GM18519 (cell line): Measurements from ENCODE around the gene PIEZO1.

ENCODE experiments used
- ATAC-seq: cut with Tn5 transposase; IDR thresholded peaks from one replicate; pipeline ENCODE4 v1.9.1; 2021; ENCODE audit warnings: mild to moderate bottlenecking, moderate library complexity; ENCODE audit not compliant: unreplicated experiment, low FRiP score

The PIEZO1 gene

GRCh38 chr16:88770461-88771293 is 14.3 kb downstream of the PIEZO1 start:
- ATAC-seq = no peak

GRCh38 chr16:88769617-88770460 is 15.2 kb downstream of the PIEZO1 start:
- no peak for ATAC-seq

GRCh38 chr16:88768071-88768783 is 16.8 kb downstream of the PIEZO1 start:
- no peak for ATAC-seq

GRCh38 chr16:88767546-88768070 is 17.4 kb downstream of the PIEZO1 start:
- ATAC-seq = no peak

GRCh38 chr16:88766975-88767374 is 18.0 kb downstream of the PIEZO1 start:
- ATAC-seq = no peak

GRCh38 chr16:88764913-88765349 is 20.1 kb downstream of the PIEZO1 start:
- no peak for ATAC-seq

- no peak for ATAC-seq
Measured at GRCh38 chr16:88764080-88764479, 20.9 kb downstream of the PIEZO1 start.

GRCh38 chr16:88763502-88764053 is 21.4 kb downstream of the PIEZO1 start:
- no peak for ATAC-seq

- ATAC-seq = no peak
Measured at GRCh38 chr16:88762941-88763340, 22.1 kb downstream of the PIEZO1 start.

GRCh38 chr16:88762258-88762870 is 22.7 kb downstream of the PIEZO1 start:
- no peak for ATAC-seq

GRCh38 chr16:88761830-88762229 is 23.2 kb downstream of the PIEZO1 start:
- ATAC-seq = no peak

- no peak for ATAC-seq
Measured at GRCh38 chr16:88761143-88761534, 23.9 kb downstream of the PIEZO1 start.

GRCh38 chr16:88760424-88761142 is 24.4 kb downstream of the PIEZO1 start:
- no peak for ATAC-seq

- ATAC-seq = no peak
Measured at GRCh38 chr16:88759976-88760350, 25.1 kb downstream of the PIEZO1 start.

- ATAC-seq = no peak
Measured at GRCh38 chr16:88759245-88759975, 25.6 kb downstream of the PIEZO1 start.

- no peak for ATAC-seq
Measured at GRCh38 chr16:88758944-88759244, 26.1 kb downstream of the PIEZO1 start.

GRCh38 chr16:88758227-88758943 is 26.6 kb downstream of the PIEZO1 start:
- ATAC-seq = no peak

- ATAC-seq = no peak
Measured at GRCh38 chr16:88755745-88756443, 29.1 kb downstream of the PIEZO1 start.
